Measurements from ENCODE around the gene SLC6A11.

The SLC6A11 gene

GRCh38 chr3:10957976-10958749, 142.1 kb downstream of the SLC6A11 start:
- no peak for DNase-seq

GRCh38 chr3:10960255-10960654, 144.2 kb downstream of the SLC6A11 start:
- no peak for DNase-seq

GRCh38 chr3:10961921-10962320, 145.9 kb downstream of the SLC6A11 start:
- DNase-seq, result no peak

DNA sequence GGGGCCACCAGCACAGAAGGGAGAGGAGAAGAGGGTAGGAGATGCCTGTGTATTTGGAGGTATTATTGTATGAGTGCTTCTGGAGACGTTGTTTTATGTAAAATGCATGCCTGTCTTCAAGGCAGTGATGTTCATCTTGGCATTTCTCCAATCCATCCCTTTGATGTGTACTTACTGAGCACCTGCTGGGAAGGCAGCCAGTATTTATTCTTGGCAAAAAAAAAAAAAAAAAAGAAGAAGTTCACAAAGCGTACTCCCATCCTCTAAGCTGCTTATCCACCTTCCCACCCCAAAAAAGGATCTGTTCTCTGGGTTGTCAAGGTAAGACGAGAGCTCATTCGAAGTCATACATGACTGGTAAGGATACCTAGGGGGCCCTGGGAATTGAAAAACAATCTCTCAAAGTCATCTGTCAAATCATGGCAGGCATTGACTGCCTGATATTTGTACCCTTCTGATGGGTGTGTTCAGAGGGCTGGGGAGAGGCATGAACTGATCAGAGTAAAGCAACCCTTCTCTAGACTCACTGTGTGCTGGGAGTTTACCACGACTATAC, 146.5 kb downstream of the SLC6A11 start:
- DNase-seq, result no peak

DNA sequence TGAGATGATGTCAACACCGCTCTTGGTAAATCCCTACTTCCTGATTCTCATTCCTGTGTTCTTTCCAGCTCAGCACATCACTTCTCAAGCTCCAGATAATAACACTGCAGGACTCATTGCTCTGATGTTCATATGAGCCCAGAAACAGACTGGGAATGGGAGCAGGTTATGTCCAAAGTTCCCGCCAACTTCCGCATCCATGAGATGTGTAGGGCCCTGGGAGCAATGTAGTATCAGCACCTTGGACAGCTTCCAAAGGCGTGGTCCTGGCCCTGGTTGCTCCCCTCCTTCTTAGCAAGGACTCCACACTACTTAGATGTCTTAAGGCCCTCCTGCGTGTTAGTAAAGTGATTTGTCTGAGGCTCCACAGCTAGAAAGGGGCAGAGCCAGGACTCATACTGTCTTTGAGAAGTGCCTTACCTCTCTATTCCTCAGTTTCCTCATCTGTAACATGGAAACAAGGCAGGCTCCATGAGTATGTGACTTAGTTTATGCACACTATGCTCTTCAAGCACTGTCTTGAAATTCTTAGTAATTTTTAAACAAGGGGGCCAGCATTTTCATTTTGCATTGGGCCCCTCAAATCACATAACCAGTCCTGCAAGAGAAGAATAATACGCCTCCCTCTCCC, 148.6 kb downstream of the SLC6A11 start:
- no peak for DNase-seq

- DNase-seq, result no peak
Observed at GRCh38 chr3:10968401-10968800, 152.4 kb downstream of the SLC6A11 start.

- DNase-seq, result no peak
Observed at GRCh38 chr3:10970306-10970960, 154.4 kb downstream of the SLC6A11 start.

DNA sequence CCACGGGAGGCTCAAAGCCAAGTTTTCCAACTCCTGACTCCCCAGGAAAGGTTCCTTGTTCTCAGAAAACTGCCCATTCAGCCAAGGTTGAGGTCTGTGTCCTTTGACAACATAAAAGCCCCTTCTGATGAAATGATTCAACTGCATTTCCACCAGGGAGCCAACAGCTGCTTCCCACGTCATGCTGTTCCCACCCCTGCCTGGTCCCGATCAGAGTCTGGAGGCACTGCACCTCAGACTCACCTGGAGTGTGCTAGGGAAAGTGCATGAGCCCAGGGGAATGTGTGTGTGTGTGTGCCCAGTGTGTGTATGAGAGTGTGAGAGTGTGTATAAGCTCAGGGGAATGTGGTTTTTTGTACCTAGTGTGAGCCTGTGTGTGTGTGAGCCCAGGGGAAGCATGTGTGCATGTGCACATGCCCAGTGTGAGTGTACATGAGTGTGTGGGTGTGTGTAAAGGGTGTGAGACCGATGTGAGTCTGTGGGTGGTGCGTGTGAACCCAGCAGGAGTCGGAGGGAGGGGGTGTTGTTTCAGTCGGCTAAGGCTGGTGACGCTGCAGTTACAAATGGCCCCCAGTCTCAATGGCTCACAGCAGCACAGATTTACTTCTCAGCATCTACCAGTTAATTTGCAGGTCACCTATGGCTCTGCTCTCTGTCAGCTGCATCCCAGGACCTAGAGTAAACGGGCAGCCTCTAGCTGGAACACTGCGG, 156.2 kb downstream of the SLC6A11 start:
- no peak for DNase-seq

DNA sequence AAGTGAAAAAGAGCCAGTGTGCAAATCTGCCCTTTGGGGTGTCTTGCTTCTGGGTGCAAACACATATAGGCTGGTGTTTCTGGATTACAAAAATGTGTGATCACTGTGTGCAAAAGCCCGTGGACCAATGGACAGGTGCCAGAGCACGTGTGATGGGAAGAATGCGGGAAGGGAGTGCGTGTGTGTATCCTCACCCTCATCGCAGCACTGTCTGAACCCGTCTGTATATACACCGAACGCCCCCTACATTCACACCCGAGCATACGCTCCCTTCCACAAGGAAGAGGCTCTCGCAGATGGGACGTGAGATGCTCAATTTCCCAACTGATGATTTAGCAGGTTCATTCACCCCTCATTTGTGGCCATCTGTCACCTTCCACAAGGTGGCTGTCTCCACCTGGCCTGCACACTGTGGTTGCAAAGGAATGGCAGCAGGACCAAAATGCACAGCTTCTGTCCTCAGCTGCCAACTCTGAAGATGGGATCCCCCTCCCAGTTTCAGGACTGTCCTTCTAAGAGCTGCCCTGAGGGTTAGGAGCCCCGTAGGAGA, 157.1 kb downstream of the SLC6A11 start:
- no peak for DNase-seq

- DNase-seq, result no peak
Observed at GRCh38 chr3:10974131-10974530, 158.1 kb downstream of the SLC6A11 start.

DNA sequence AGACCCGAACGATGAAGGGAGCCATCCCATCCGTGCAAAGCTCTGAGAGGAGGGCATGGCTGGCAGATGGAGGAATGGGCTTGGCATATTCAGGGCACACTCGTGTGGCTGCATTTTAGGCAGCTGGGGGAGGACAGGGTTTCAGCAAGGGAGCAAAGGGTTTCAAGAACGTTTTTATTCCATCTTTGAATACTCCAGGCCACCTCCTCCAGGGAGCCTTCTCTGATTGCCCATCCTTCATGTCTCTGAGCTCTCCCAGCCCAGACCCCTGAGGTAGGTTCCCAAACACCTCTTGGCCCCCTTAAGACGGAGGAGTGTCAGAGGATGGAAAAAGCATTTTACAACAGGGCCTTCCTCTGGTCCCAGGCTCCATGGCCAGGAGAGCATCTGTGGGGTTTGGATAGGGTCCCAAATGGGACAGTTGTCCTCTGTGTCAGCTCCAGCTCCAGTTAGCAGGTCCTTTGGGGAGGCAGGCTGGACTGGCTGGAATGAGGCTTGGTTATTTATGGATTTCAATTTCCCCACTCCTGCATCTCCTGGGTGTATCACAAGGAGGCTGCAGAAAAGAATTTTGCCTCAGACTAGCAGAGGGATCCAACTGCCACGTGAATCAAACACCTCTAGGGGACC, 158.8 kb downstream of the SLC6A11 start:
- no peak for DNase-seq

DNA sequence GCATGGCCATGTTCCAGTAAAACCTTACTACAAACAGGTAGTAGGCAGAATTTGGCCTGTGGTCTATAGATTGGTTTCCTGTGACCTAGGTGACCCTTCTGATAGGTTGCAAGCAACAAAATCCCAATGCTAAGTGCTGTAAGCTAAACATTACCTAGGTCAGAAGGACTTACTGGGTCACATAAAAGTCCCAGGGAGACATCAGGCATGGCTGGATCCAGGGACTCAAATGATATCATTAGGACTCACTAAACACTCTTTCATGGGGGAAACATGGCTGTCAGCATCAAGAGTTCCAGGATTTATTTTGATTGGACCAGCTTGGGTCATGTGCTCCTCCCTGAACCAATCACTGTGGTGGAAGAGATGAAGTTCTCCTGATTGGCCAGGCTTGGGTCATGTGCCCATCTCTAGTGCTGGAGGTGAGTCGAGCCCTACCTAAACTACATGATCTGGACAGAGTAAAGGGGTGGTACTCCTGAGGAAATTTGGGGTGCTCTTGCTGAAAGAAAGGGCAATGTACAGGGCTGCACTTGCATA, 159.7 kb downstream of the SLC6A11 start:
- no peak for DNase-seq

GRCh38 chr3:10976770-10977169, 160.7 kb downstream of the SLC6A11 start:
- no peak for DNase-seq

- no peak for DNase-seq
Observed at GRCh38 chr3:10977892-10978510, 162.0 kb downstream of the SLC6A11 start.

DNA sequence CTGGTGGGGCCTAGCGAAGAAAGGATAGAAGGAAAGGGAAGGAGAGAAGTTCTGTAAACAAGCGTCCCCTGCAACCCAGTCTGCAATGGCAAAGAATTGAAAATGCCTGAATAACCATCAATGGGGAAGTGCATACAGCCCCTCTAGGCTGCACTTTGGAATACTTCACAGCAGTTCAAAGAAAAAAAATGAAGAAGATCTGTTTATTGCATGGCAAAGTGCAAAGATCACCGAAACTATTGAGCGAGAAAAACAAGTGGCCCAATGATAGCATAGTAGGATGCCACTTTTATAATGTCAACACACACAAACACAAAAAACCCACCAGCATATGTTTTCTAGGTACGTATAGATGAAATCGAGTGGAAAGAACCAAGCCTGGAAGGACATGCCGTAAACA, 162.9 kb downstream of the SLC6A11 start:
- no peak for DNase-seq

DNA sequence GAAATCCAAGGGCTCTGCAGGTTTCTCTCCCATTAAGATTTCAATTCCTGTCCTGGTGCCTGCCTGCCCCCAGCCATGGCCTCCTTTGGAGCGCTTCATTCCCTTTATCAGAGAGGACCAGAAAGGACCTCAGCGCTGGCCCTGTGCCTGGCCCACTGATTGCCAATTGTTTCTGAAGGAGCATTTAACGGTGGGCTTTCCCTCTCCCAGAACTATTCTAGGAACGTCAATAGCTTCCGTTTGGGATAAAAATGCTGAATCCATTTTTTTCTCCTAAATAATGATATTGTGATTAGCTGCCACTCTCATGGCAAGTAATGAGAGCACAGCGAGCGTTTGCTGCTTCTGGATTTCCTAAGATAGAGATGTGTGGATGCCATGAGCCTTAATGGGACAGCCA, 164.3 kb downstream of the SLC6A11 start:
- no peak for DNase-seq

- no peak for DNase-seq
Observed at GRCh38 chr3:10981031-10981430, 165.0 kb downstream of the SLC6A11 start.

DNA sequence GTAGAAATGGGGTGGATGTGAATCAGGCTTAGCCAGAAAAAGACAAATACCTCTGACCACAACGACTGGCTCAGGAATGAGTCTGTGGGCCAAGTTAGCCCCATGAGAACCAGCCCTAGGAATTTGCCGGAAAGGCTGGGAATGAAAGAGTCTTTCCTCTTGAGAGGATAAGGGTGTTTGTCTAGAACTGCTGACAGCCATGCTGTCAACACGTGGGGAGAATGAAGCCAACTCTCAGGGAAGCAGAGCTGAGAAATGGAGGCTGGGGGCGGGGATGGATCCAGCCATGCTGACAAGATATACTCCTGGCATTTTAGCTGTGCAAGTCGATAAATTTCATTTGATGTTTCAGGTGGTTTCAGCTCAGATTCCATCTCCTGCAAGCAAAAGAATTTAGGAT, 165.9 kb downstream of the SLC6A11 start:
- DNase-seq, result no peak

DNA sequence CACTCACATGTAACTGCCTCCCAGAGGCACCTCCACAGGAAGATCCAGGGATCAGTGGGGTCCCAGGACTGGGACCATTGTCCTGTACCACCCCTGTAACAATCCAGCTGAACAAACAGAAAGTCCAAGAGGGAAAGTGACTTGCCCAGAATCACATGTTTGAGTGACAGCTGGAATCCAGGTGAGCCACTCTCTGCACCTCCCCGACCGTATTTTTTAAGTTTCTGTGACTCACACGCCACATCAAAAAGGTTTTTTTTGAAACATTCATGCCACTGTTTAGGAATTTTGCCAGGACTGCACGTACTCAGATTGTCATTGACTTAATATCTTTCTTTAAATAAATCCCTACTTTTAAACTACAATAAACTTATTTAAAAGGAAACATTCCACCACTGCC, 166.8 kb downstream of the SLC6A11 start:
- DNase-seq, result no peak

GRCh38 chr3:10983219-10983916, 167.3 kb downstream of the SLC6A11 start:
- DNase-seq, result no peak

- no peak for DNase-seq
Observed at GRCh38 chr3:10984371-10984896, 168.4 kb downstream of the SLC6A11 start.
